H1 (cell line): ENCODE data around the gene UBASH3A. TPM values are rescaled to one million over a fixed set of nuclear protein-coding genes. Genes with fewer than 3 reads are reported as not detected.

Source experiments
- FOSL1 ChIP-seq: IDR thresholded peaks from 2 replicates; pipeline ENCODE4 v1.6.1; 2011; ENCODE audit warnings: mild to moderate bottlenecking, low read depth, low read length, moderate library complexity; ENCODE audit not compliant: insufficient read depth
- polyA plus RNA-seq, 7 experiments: library from polyadenylated mRNA; depleted of rRNA in 3 of 7; stranded (reverse) in 5 of 7; unstranded in 2 of 7; fragments of >200 nt in 5 of 7; fragments of 200-250 nt in 2 of 7; gene quantifications; 1 replicate in 5 of 7; 2 replicates in 1 of 7; 4 replicates in 1 of 7; pipeline versions ENCODE4 v1.2.1 to v1.2.3, GENCODE V29; 2011 to 2013; ENCODE audit warnings: missing spikeins in 2 of 7, mixed read lengths in 2 of 7
- total RNA-seq: library from RNA; stranded (reverse); fragmentation: NEBNext Ultra II Directional; extraction: Animal tissue kit (Norgen Biotek cat#: 25700); gene quantifications from 2 replicates; pipeline ENCODE4 v1.2.1, GENCODE V29; 2021

Gene UBASH3A
- total and polyA plus RNA-seq, 2 of the 8 experiments (the other 6 are each of a cell fraction or from before 2014, with no cell fraction given), result not detected

DNA sequence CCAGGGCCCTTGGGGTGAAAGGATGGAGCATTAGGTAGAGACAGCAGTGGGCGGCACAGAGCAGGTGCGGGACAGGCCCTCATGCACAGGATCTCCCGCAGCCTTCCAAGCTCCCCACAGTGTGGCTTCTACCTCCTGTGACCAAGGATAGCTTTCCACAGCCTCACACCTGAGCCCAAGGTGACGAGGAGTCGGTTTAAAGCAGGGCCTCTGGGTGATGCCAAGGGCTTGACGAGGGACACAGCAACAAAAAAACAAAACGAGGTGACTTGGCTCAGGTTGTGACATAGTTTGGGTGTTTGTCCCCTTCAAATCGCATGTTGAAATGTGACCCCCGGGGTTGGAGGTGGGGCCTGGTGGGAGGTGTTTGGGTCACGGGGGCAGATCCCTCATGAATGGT is 77.0 kb downstream of the UBASH3A start (continued):
- no peak for TF ChIP-seq FOSL1
